Measurements from ENCODE around the gene KSR1. TPM values are rescaled to one million over a fixed set of nuclear protein-coding genes. Genes with fewer than 3 reads are reported as not detected.
A peak's percentile ranks its signal among the peaks of the same experiment; 100 is the strongest.
"Not testable (repeated sequence)": the region's sequence is repeated elsewhere in the genome, so short reads cannot be mapped to it uniquely, and the experiment has no call there.

Gene KSR1
- total RNA-seq, 6 donors from 2014 or later, result 23.0 to 94.3 (median 60.9) TPM

DNA sequence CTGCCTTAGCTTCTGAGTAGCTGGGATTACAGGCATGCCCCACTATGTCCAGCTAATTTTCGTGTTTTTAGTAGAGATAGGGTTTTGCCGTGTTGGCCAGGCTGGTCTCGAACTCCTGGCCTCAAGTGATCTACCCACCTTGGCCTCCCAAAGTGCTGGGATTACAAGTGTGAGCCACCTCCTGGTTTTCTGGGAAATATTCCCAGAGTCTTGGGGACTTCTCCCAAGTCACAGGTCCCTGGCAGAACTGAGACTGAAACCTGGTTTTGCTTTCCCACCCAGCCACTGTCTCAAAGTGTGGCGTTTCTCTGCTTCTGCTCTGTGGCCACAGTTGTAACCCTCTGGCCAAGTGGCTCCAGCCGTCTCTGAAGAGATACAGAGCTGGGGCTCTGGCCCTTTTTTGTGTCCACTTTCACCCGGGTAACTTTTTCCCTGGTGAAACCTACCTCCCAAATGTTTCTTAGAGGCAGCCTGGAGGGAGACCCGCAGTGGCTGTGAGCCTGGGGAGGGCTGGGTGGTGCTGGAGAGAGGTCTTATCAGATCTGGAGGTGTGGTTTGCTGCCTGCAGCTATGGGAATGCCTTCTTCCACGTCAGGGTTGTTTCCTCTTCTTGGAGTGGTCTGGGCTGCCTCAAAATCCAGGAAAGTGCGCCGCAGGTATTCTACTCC, 5.1 kb downstream of the KSR1 start:
- Histone ChIP-seq H3K27ac (no peak overlapping the region), H3K4me1 (peaks cover 19 to 58% (median 34%) of the 10 kb centered on the region in 4 donors), H3K9me3 (no peaks in the 10 kb centered on the region), H3K36me3 (no peaks in the 10 kb centered on the region), H3K4me3 (no peak overlapping the region), H3K27me3 (no peaks in the 10 kb centered on the region)
- no peak for TF ChIP-seq POLR2A (IDR thresholded peaks at IDR 0.05)
- no peak for TF ChIP-seq EP300 (IDR thresholded peaks at IDR 0.05)
- no peak for TF ChIP-seq POLR2AphosphoS5 (IDR thresholded peaks at IDR 0.05)
- no peak for TF ChIP-seq CTCF (IDR thresholded peaks at IDR 0.05)
- WGBS, 2 donors, result 65 to 79% methylated on average over 6 to 10 of the region's 10 CpGs
- ATAC-seq (ENCODE audit: low FRiP score in 2 of 2) (peak in 1 of 2 donors; percentile 63), DNase-seq (no peak)

GRCh38 chr17:27462149-27462548, 5.9 kb downstream of the KSR1 start:
- 81 to 84% methylated on average over 6 of the region's 6 CpGs for WGBS, 2 donors
- no peak overlapping the region for H3K4me3 ChIP-seq
- DNase-seq (no peak), ATAC-seq (ENCODE audit: low FRiP score in 2 of 2) (no peak)
- H3K27me3 ChIP-seq, result no peaks in the 10 kb centered on the region
- H3K27ac ChIP-seq, result no peak overlapping the region
- no peaks in the 10 kb centered on the region for H3K9me3 ChIP-seq
- peaks cover 19 to 62% (median 40%) of the 10 kb centered on the region in 4 donors for H3K4me1 ChIP-seq
- no peak for TF ChIP-seq POLR2A (IDR thresholded peaks at IDR 0.05)
- TF ChIP-seq EP300 (IDR thresholded peaks at IDR 0.05), result no peak
- no peak for TF ChIP-seq CTCF (IDR thresholded peaks at IDR 0.05)
- TF ChIP-seq POLR2AphosphoS5 (IDR thresholded peaks at IDR 0.05), result no peak
- H3K36me3 ChIP-seq, result no peaks in the 10 kb centered on the region

DNA sequence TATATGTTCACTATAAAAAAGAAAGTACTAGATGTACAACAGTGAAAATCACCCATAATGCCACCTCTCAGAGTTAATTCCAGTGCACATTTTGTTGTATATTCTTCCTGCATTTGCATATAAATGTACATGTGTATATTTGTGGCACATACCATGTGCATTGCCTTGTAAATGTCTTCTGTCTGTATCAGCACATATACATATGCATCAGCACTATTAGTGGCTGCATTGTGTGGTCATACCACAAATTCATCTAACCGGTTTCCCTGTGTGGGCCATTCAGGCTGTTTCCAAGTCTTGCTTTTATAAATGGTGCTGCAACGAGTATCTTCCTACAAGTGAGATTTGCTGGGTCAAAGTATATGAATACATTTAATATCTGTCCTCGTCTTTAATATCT, 6.5 kb downstream of the KSR1 start:
- H3K27ac ChIP-seq, result no peak overlapping the region
- no peaks in the 10 kb centered on the region for H3K9me3 ChIP-seq
- no peaks in the 10 kb centered on the region for H3K27me3 ChIP-seq
- ATAC-seq (ENCODE audit: low FRiP score in 2 of 2) (no peak), DNase-seq (no peak)
- H3K36me3 ChIP-seq, result no peaks in the 10 kb centered on the region
- TF ChIP-seq POLR2A (IDR thresholded peaks at IDR 0.05), result no peak
- no peak for TF ChIP-seq CTCF (IDR thresholded peaks at IDR 0.05)
- TF ChIP-seq POLR2AphosphoS5 (IDR thresholded peaks at IDR 0.05), result no peak
- no peak for TF ChIP-seq EP300 (IDR thresholded peaks at IDR 0.05)
- H3K4me1 ChIP-seq, result peaks cover 14 to 59% (median 36%) of the 10 kb centered on the region in 4 donors
- H3K4me3 ChIP-seq, result no peak overlapping the region
- 94 to 95% methylated on average over 3 of the region's 3 CpGs for WGBS, 2 donors

- Histone ChIP-seq H3K9me3 (no peaks in the 10 kb centered on the region), H3K27ac (no peak overlapping the region), H3K36me3 (no peaks in the 10 kb centered on the region), H3K4me1 (peaks cover 9 to 54% (median 31%) of the 10 kb centered on the region in 4 donors), H3K4me3 (no peak overlapping the region), H3K27me3 (no peaks in the 10 kb centered on the region)
- DNase-seq (no peak), ATAC-seq (ENCODE audit: low FRiP score in 2 of 2) (no peak)
- TF ChIP-seq POLR2AphosphoS5 (IDR thresholded peaks at IDR 0.05) (no peak), POLR2A (IDR thresholded peaks at IDR 0.05) (no peak), EP300 (IDR thresholded peaks at IDR 0.05) (no peak), CTCF (IDR thresholded peaks at IDR 0.05) (no peak)
- whole genome bisulfite sequencing, 2 donors, result 90 to 98% methylated on average over 4 of the region's 4 CpGs
Measured at GRCh38 chr17:27463235-27463677, 7.0 kb downstream of the KSR1 start.

- not testable (repeated sequence) for DNase-seq; ATAC-seq (ENCODE audit: low FRiP score in 2 of 2); H3K4me3 ChIP-seq; H3K36me3 ChIP-seq; H3K9me3 ChIP-seq; H3K27me3 ChIP-seq; H3K27ac ChIP-seq
- WGBS, 2 donors, result 75 to 83% methylated on average over 1 to 3 of the region's 3 CpGs
- peaks cover 7 to 51% (median 24%) of the 10 kb centered on the region in 4 donors for H3K4me1 ChIP-seq
Measured at GRCh38 chr17:27464019-27464418, 7.8 kb downstream of the KSR1 start.

All from upper lobe of left lung (tissue), 6 donors.